Choroid plexus epithelial cell (primary cell): ENCODE measurements around the gene MAMDC4.
"Not testable (repeated sequence)": the region's sequence is repeated elsewhere in the genome, so short reads cannot be mapped to it uniquely, and the experiment has no call there.

Source experiments
- DNase-seq: peaks from one replicate; pipeline ENCODE4 v3.0.0-alpha.2; 2010; ENCODE audit warnings: low read depth
- H3K4me3 ChIP-seq: 2 replicates; pipeline ENCODE4 v1.5.1; 2011; ENCODE audit warnings: low read depth, mild to moderate bottlenecking, control low read depth, low read length, moderate library complexity
- TF ChIP-seq, protein P1 (sequence below): conservative IDR thresholded peaks from 2 replicates; pipeline ENCODE4 v1.5.1; 2011; ENCODE audit warnings: low read depth, mild to moderate bottlenecking, control low read depth, inconsistent platforms, low read length, moderate library complexity

Gene MAMDC4

DNA sequence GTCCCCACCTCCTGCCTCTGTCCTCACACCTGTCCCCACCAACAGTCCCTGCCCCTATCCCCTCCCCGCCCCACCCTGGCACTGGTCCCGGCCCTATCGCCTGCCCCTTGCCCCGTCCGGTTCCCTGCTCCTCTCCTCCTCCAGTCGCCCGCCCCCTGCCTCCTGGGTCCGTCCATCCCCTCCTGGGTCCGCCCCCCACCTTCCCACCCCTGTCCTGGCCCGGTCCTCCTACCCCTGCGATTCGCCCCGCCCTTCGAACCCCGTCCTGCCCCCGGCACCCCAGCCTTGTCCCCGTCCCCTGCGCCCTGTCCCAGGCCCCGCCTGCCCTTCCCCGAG, 13.6 kb downstream of the MAMDC4 start:
- H3K4me3 ChIP-seq, result peak overlapping the region; percentile 93
- no peak for DNase-seq
- TF ChIP-seq, protein P1, sequence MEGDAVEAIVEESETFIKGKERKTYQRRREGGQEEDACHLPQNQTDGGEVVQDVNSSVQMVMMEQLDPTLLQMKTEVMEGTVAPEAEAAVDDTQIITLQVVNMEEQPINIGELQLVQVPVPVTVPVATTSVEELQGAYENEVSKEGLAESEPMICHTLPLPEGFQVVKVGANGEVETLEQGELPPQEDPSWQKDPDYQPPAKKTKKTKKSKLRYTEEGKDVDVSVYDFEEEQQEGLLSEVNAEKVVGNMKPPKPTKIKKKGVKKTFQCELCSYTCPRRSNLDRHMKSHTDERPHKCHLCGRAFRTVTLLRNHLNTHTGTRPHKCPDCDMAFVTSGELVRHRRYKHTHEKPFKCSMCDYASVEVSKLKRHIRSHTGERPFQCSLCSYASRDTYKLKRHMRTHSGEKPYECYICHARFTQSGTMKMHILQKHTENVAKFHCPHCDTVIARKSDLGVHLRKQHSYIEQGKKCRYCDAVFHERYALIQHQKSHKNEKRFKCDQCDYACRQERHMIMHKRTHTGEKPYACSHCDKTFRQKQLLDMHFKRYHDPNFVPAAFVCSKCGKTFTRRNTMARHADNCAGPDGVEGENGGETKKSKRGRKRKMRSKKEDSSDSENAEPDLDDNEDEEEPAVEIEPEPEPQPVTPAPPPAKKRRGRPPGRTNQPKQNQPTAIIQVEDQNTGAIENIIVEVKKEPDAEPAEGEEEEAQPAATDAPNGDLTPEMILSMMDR, result no peak

DNA sequence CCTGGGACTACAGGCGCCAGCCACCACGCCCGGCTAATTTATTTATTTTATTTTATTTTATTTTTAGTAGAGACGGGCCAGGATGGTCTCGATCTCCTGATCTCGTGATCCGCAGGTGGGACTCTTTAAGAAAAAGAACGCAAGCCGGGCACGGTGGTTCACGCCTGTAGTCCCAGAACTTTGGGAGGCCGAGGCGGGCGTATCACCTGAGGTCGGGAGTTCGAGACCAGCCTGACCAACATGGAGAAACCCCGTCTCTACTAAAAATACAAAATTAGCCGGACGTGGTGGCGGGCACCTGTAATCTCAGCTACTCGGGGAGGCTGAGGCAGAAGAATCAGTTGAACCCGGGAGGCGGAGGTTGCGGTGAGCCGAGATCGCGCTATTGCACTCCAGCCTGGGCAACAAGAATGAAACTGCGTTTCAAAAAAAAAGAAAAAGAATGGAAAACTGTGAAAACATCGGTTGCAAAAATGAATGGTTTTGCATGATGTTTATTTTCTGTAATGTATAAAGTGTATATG, 14.8 kb downstream of the MAMDC4 start:
- DNase-seq, result not testable (repeated sequence)
- H3K4me3 ChIP-seq, result peak overlapping the region; percentile 93

DNA sequence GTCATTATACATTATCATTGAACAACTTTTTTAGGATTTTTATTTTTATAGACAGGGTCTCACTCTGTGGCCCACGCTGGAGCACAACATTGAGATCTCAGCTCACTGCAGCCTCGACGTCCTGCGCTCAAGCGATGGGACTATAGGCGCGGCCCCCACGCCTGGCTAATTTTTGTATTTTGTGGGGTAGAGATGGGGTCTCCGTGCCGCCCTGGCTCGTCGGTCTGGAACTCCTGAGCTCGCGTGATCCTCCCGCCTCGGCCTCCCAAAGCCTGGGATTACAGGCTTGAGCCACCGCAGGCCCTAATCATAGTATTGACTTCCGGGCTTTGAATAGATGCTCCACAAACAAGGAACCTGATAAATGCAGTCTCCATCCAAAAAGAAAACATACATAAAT, 15.3 kb downstream of the MAMDC4 start:
- TF ChIP-seq, protein P1, result no peak
- DNase-seq, result no peak
- no peak overlapping the region for H3K4me3 ChIP-seq

DNA sequence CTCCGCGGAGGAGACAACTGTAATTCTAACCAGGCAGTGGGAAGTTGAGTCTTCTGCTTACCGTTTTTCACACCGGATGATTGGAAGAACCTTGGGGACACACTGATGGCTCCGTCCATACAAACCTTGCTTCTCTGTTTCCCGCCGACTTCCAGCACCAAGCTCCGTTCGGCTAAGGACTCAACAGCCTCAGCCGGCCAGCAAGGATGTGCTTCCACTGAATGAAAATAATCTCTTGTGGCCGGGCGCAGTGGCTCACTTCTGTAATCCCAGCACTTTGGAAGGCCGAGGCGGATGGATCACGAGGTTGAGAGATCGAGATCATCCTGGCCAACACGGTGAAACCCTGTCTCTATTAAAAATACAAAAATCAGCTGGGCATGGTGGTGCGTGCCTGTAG, 15.8 kb downstream of the MAMDC4 start:
- DNase-seq, result no peak
- no peak overlapping the region for H3K4me3 ChIP-seq
- TF ChIP-seq, protein P1, result no peak

DNA sequence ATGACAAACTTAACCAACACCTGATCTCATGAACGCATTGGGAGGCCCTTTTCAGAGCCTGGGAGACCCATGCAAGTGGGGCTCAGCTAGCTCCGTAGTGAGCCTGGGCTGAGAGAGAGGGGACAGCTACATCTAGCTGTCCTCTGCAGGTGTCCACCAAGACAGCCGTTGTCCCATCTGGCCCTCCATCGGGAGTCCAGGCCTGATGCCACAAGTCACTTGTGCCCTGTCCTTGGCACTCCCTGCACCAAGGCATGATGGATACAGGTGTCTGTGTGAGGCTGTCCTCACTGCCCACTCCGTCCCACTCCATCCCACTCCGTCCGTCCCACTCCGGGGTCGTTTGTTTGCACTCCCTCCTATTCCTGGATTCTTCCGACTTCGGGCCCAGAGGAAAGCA, 16.5 kb downstream of the MAMDC4 start:
- TF ChIP-seq, protein P1, result no peak
- H3K4me3 ChIP-seq, result no peak overlapping the region
- no peak for DNase-seq

DNA sequence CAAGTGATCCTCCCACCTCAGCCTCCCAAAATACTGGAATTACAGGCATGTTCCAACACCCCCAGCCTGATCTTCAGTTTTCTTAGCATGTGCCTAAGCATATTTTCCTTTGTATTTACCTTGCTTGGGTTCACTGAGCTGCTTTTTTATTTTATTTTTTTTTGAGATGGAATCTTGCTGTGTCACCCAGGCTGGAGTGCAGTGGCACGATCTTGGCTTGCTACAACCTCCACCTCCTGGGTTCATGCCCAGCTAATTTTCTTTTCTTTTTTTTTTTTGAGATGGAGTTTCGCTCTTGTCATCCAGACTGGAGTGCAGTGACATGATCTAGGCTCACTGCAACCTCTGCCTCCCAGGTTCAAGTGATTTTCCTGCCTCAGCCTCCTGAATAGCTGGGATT, 17.5 kb downstream of the MAMDC4 start:
- not testable (repeated sequence) for H3K4me3 ChIP-seq, DNase-seq

DNA sequence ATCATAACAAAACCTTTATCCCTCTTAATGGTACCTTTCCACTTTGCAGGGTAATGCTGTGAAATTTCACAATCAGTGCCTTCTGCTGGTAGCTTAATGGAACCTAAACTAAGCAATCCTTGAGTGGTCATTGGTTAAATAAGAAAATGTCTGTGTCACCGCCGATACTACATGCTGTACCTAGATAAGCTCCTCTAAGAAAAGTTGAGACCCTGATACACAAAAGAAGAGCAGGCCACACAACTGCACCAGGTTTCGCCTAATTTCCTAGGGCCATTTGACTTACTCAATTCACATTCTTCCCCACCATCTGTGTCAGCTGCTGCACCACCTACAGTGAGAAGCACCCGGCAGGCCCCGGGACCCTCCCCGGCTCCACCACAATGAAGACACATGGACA, 23.0 kb downstream of the MAMDC4 start:
- no peak for DNase-seq
- no peak overlapping the region for H3K4me3 ChIP-seq
- TF ChIP-seq, protein P1, result no peak

DNA sequence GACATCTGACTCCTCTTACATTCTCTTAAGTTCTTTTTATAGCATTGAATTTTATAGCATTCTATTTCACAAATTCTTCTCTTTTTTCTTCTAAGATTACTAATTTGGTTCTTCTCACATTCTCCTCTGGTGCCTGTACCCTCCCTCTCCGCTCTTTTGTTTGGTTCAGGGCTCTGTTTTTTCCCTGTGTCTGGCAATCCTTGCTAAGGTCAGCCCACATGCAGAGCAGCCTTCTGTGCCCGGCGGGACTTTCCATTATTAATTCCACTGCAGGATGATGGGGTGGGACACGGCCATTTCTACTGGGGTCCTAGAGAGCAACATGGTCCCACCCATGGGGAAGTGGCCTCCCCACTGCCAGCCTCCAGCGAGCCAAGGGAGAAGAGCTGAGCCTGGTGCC, 24.3 kb downstream of the MAMDC4 start:
- H3K4me3 ChIP-seq, result no peak overlapping the region
- no peak for DNase-seq
- TF ChIP-seq, protein P1, result no peak
